GM12878 (cell line): Measurements from ENCODE around the gene HBD. TPM values are rescaled to one million over a fixed set of nuclear protein-coding genes. Genes with fewer than 3 reads are reported as not detected.

Experiments
- ATAC-seq: fragments of 200-7000 bp; cut with Tn5 transposase; 3 replicates; pipeline ENCODE4 v1.9.1; 2020; ENCODE audit warnings: mild to moderate bottlenecking, moderate library complexity
- BruUV-seq: library from RNA; stranded (reverse); fragments of 400-500 nt; replicated peaks from 2 replicates; lab custom pipeline; 2021; lab: Mats Ljungman, UMichigan
- CTCF ChIA-PET: fragments of 300-600 bp; sonication (Branson Sonifier 250); formaldehyde crosslinking; extraction: SDS; loops from one replicate; lab custom pipeline; 2021; ENCODE audit warnings: inconsistent platforms; lab: Yijun Ruan, JAX
- POLR2A ChIA-PET: fragments of 350-600 bp; formaldehyde crosslinking; extraction: SDS; loops from one replicate; lab custom pipeline; 2021; ENCODE audit warnings: inconsistent platforms; lab: Charles Lee
- RAD21 ChIA-PET: fragments of 300-600 bp; sonication (Branson Sonifier 250); formaldehyde crosslinking; loops from one replicate; lab custom pipeline; 2023; ENCODE audit warnings: antibody characterized with exemption; ENCODE audit not compliant: unreplicated experiment; lab: Charles Lee
- SMC1A ChIA-PET: fragments of 300-600 bp; sonication (Branson Sonifier 250); formaldehyde crosslinking; loops from one replicate; lab custom pipeline; 2023; ENCODE audit not compliant: unreplicated experiment, uncharacterized antibody; lab: Charles Lee
- DNase-seq: peaks from one replicate; pipeline ENCODE4 v3.0.0-alpha.2; 2011; ENCODE audit warnings: low read depth, low spot score
- FAIRE-seq: peaks from 3 replicates; lab custom pipeline; 2011; peaks lifted over from hg19 to GRCh38; lab: Jason Lieb, UNC
- H2AFZ ChIP-seq: 2 replicates; pipeline ENCODE4 v1.6.0; 2011; ENCODE audit warnings: low read depth, low read length, control low read depth; ENCODE audit not compliant: control insufficient read depth
- H3K27ac ChIP-seq: 2 replicates; pipeline ENCODE4 v1.5.1; 2011; ENCODE audit warnings: control low read depth; ENCODE audit not compliant: control insufficient read depth, insufficient read depth
- H3K27me3 ChIP-seq, 2 experiments: replicated peaks in 1 of 2; 2 replicates each; pipeline versions ENCODE4 v1.6.0 to v1.6.1; 2011; ENCODE audit warnings: low read length in 1 of 2; ENCODE audit not compliant: control insufficient read depth in 2 of 2, insufficient read depth in 2 of 2
- H3K36me3 ChIP-seq, 2 experiments: 2 replicates each; pipeline ENCODE4 v1.5.1; 2011; ENCODE audit warnings: low read length in 1 of 2; ENCODE audit not compliant: control insufficient read depth in 2 of 2, insufficient read depth in 2 of 2
- H3K4me1 ChIP-seq: 2 replicates; pipeline ENCODE4 v1.6.1; 2011; ENCODE audit warnings: mild to moderate bottlenecking, low read length, moderate library complexity, mixed read lengths; ENCODE audit not compliant: control insufficient read depth, insufficient read depth
- H3K4me2 ChIP-seq: 2 replicates; pipeline ENCODE4 v1.6.0; 2011; ENCODE audit warnings: control low read depth; ENCODE audit not compliant: control insufficient read depth, insufficient read depth
- H3K4me3 ChIP-seq: fragments of 200-600 bp; sonication (generic); 2 replicates; pipeline ENCODE4 v1.5.1; 2016
- H3K79me2 ChIP-seq: 2 replicates; pipeline ENCODE4 v1.6.0; 2011; ENCODE audit warnings: low read length; ENCODE audit not compliant: control insufficient read depth, insufficient read depth
- H3K9ac ChIP-seq: 2 replicates; pipeline ENCODE4 v1.8.0; 2011; ENCODE audit warnings: low read length, control low read depth, mixed read lengths; ENCODE audit not compliant: control insufficient read depth, insufficient read depth
- H3K9me3 ChIP-seq: replicated peaks from 3 replicates; pipeline ENCODE4 v1.5.1; 2011; ENCODE audit warnings: mild to moderate bottlenecking, low read length; ENCODE audit not compliant: control insufficient read depth, insufficient read depth
- H4K20me1 ChIP-seq: 2 replicates; pipeline ENCODE4 v1.6.0; 2011; ENCODE audit not compliant: control insufficient read depth, insufficient read depth
- CEBPZ ChIP-seq: fragments of 150-350 bp; IDR thresholded peaks from 2 replicates; pipeline ENCODE4 v1.6.1; 2016; ENCODE audit warnings: low read depth, low read length
- POU2F2 ChIP-seq: IDR thresholded peaks from 3 replicates; pipeline ENCODE4 v1.6.1; 2011; ENCODE audit warnings: low read depth, mild to moderate bottlenecking, low read length, borderline replicate concordance
- SIN3A ChIP-seq: IDR thresholded peaks from 2 replicates; pipeline ENCODE4 v1.6.1; 2012; ENCODE audit warnings: low read depth, low read length, improper control_type of control experiment
- SPI1 ChIP-seq: IDR thresholded peaks from 2 replicates; pipeline ENCODE4 v1.6.1; 2011; ENCODE audit warnings: low read depth, mild to moderate bottlenecking, low read length, moderate library complexity, borderline replicate concordance; ENCODE audit not compliant: insufficient read depth
- ZNF687 ChIP-seq: fragments of 450-650 bp; IDR thresholded peaks from 2 replicates; pipeline ENCODE4 v1.6.1; 2017; ENCODE audit warnings: mild to moderate bottlenecking, moderate library complexity
- ZSCAN29 ChIP-seq: fragments of 450-650 bp; IDR thresholded peaks from 2 replicates; pipeline ENCODE4 v1.6.1; 2017; ENCODE audit warnings: mild to moderate bottlenecking, moderate library complexity
- WGBS: methylation state at CpG from one replicate; pipeline ENCODE4 v1.1.6; 2016; ENCODE audit warnings: low lambda C conversion rate; ENCODE audit not compliant: insufficient replicate concordance, insufficient coverage; ENCODE audit errors: missing lambda C conversion rate; 5-methylcytosine and 5-hydroxymethylcytosine counted together
- in situ Hi-C: fragments of 300-500 bp; cut with MboI; formaldehyde crosslinking; loops from 9 replicates; pipeline ENCODE4 v1.14.3; 2018; ENCODE audit warnings: mixed read lengths
- intact Hi-C: fragments of 100-400 bp; cut with micrococcal nuclease; formaldehyde crosslinking; loops from one replicate; pipeline ENCODE4 v1.14.2; 2022; ENCODE audit not compliant: unreplicated experiment
- polyA plus RNA-seq, 11 experiments: library from polyadenylated mRNA; depleted of rRNA in 4 of 11; unstranded in 6 of 11; stranded (reverse) in 5 of 11; fragments of >200 nt; fragmentation: Nextera tagmentation in 4 of 11; fragmentation: Illumina TruSeq in 1 of 11; extraction: Ambion mirVana in 4 of 11; extraction: Trizol in 1 of 11; gene quantifications; 1 replicate in 1 of 11; 2 replicates in 10 of 11; pipeline versions ENCODE4 v1.2.1 to v1.2.3, GENCODE V29; 2011 to 2016; ENCODE audit warnings: inconsistent platforms in 2 of 11, missing spikeins in 2 of 11, low read depth in 1 of 11
- total RNA-seq, 4 experiments: library from RNA; depleted of rRNA in 3 of 4; stranded (reverse); fragments of >200 nt in 3 of 4; fragmentation: Illumina TruSeq in 1 of 4; extraction: Trizol in 1 of 4; gene quantifications; 2 replicates each; pipeline versions ENCODE4 v1.2.1 to v1.2.3, GENCODE V29; 2013 to 2021
- TF ChIP-seq, protein P1 (sequence below): IDR thresholded peaks from 2 replicates; pipeline ENCODE4 v1.6.1; 2011; ENCODE audit warnings: low read depth, mild to moderate bottlenecking, low read length, moderate library complexity, borderline replicate concordance; ENCODE audit errors: extremely low read depth

The HBD gene
- total and polyA plus RNA-seq, 10 of the 15 experiments (the other 5 are each of a cell fraction or from before 2014, with no cell fraction given) = 0.11 to 0.32 TPM; not detected in 8

DNA sequence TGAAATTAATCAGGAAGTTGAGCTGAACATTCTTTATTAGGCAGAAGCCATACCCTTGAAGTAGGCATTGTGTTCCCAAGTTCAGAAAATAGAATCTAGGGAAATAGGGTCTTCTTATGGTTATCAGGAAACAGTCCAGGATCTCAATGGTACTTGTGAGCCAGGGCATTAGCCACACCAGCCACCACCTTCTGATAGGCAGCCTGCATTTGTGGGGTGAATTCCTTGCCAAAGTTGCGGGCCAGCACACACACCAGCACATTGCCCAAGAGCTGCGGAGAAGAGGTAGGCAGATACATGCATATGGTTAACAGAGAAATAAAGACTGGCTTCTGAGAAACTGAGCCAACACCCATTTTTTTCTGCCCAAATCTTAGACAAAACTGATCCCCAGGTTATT, 1.5 kb downstream of the HBD start:
- ATAC-seq (no peak), FAIRE-seq (no peak), DNase-seq (no peak)
- no peak for TF ChIP-seq ZNF687
- Histone ChIP-seq H3K9me3 (no peaks in the 10 kb centered on the region), H3K79me2 (no peaks in the 10 kb centered on the region), H3K4me1 (no peaks in the 10 kb centered on the region; the same call in 1 of the 2 replicates), H3K27me3 (no peaks in the 10 kb centered on the region), H3K27ac (no peak overlapping the region), H2AFZ (no peak overlapping the region), H3K4me3 (no peak overlapping the region), H3K9ac (no peak overlapping the region), H3K4me2 (no peak overlapping the region), H4K20me1 (no peaks in the 10 kb centered on the region), H3K36me3 (no peaks in the 10 kb centered on the region)
- intact Hi-C loops = no loop called here
- ChIA-PET CTCF (no interaction called here), RAD21 (no interaction called here), SMC1A (interaction anchor here (0.6 kb wide), 1 partner anchor 655 kb away, joined by 4 read pairs; no protein-coding TSS in a partner anchor), POLR2A (no interaction called here)
- 59% methylated on average over 2 of the region's 2 CpGs for WGBS
- in situ Hi-C loops = no loop called here
- no TSS peak for BruUV-seq

DNA sequence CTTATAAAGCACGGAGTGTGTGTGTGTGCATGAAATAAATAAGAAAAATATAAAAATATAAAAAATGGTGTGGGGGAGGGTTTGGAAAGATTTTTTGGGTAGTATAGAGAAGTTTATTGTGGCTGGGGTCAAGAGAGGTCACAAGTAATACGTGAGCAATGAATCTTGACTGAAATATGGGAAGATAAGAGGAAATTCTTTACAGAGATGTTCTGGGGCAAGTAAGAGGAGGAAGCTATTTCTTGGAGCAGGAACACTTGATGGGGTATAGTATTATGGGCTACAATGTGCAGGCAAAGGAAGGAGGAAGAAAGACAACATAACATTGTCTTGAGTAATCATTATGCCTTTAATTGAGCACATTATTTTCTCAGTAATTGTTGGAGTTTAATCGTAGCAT, 2.1 kb downstream of the HBD start:
- H4K20me1 ChIP-seq = no peaks in the 10 kb centered on the region
- H3K79me2 ChIP-seq = no peaks in the 10 kb centered on the region
- FAIRE-seq (no peak), DNase-seq (no peak), ATAC-seq (no peak)
- H3K27me3 ChIP-seq = no peaks in the 10 kb centered on the region
- intact Hi-C loops (no loop called here), in situ Hi-C loops (no loop called here)
- H3K4me1 ChIP-seq = no peaks in the 10 kb centered on the region; the same call in 1 of the 2 replicates
- ChIA-PET CTCF (no interaction called here), POLR2A (no interaction called here), SMC1A (interaction anchor here (0.6 kb wide), 1 partner anchor 656 kb away, joined by 4 read pairs; no protein-coding TSS in a partner anchor), RAD21 (no interaction called here)
- no peak overlapping the region for H3K27ac ChIP-seq
- H3K4me2 ChIP-seq = no peak overlapping the region
- no TSS peak for BruUV-seq
- no peaks in the 10 kb centered on the region for H3K9me3 ChIP-seq
- no peak overlapping the region for H3K4me3 ChIP-seq
- H2AFZ ChIP-seq = no peak overlapping the region
- no peaks in the 10 kb centered on the region for H3K36me3 ChIP-seq
- no peak overlapping the region for H3K9ac ChIP-seq
- WGBS = 0% methylated on average over 3 of the region's 3 CpGs
- TF ChIP-seq ZSCAN29 (no peak), SPI1 (no peak), SIN3A (no peak), POU2F2 (no peak), CEBPZ (no peak)
- TF ChIP-seq, protein P1, sequence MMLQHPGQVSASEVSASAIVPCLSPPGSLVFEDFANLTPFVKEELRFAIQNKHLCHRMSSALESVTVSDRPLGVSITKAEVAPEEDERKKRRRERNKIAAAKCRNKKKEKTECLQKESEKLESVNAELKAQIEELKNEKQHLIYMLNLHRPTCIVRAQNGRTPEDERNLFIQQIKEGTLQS = no peak
